Activated CD8-positive, alpha-beta memory T cell treated with anti-CD3 and anti-CD28 coated beads for 24 hours (primary cell): Measurements from ENCODE around the gene PARD6B.
"Not testable (repeated sequence)": the region's sequence is repeated elsewhere in the genome, so short reads cannot be mapped to it uniquely, and the experiment has no call there.

Source experiments
- DNase-seq: peaks from one replicate; pipeline ENCODE4 v3.0.0-alpha.2; 2020

PARD6B gene

DNA sequence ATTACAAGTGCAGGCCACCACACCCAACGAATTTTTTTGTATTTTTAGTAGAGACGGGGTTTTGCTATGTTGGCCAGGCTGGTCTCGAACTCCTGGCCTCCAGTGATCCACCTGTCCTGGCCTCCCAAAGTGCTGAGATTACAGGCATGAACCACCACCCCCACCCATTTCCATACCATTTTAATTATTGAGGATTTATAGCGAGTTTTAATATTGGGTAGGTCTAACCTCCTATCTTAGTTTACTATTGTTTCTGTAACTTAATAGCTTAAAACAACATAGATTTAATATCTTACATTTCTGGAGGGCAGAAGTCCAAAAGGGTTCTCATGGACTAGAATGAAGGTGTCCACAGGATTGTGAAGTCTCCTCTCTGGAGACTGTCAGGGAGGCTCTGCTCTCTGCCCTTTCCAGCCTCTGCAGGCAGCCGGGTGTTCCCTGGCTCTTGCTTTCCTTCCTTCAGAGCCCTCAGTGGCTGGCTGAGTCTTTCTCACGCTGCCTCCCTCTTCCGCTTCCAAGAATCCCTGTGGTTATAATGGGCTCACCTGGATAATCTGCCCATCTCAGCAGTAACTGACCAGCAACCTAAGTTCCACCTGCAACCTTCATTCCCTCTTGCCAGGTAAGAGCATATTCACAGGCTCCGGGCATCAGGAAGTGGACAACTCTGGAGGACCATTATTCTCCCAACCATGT, 44.9 kb downstream of the PARD6B start:
- no peak for DNase-seq

GRCh38 chr20:50777373-50777772, 46.0 kb downstream of the PARD6B start:
- no peak for DNase-seq

- DNase-seq: not testable (repeated sequence)
These were observed 47.6 kb downstream of the PARD6B start for GRCh38 chr20:50778994-50779393.

GRCh38 chr20:50783390-50783789, 52.0 kb downstream of the PARD6B start:
- no peak for DNase-seq

- no peak for DNase-seq
These were observed 52.5 kb downstream of the PARD6B start for GRCh38 chr20:50783903-50784302.

DNA sequence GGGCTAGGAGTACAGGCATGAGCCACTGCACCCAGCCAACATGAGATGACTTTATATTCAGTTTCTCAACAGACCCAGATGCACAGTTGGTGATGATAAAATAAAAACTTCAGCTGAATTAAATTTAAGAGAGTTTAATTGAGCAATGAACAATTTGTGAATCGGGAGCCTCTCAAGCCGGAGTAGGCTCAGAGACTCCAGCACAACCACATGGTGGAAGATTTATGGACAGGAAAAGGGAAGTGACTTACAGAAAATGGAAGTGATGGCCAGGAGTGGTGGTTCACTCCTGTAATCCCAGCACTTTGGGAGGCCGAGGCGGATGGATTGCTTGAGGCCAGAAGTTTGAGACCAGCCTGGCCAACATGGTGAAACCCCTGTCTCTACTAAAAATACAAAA, 53.1 kb downstream of the PARD6B start:
- DNase-seq: no peak

DNA sequence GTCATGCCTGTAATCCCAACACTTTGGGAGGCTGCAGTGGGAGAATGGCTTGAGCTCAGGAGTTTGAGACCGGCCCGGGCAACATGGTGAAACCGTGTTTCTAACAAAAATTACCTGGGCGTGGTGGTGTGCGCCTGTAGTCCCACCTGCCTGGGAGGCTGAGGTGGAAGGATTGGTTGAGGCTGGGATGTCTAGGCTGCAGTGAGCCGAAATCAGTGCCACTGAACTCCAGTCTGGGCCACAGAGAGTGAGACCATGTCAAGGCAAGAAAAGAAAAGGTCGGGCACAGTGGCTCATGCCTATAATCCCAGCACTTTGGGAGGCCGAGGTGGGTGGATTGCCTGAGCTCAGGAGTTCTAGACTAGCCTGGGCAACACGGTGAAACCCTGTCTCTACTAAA, 55.3 kb downstream of the PARD6B start:
- no peak for DNase-seq

DNA sequence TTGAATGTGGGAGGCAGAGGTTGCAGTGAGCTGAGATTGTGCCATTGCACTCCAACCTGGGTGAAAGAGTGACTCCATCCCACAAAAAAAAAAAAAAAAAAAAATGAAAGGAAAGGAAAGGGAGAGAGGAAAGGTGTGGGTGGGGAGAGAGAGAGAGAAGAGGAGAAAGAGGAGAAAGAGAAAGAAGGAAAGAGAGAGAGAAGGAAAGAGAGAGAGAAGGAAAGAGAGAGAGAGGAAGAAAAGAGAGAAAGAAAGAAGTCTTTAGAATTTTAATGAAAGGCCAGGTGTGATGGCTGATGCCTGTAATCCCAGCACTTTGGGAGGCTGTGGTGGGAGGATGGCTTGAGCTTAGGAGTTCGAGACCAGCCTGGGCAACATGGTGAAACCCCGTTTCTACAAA, 55.8 kb downstream of the PARD6B start:
- DNase-seq: no peak

DNA sequence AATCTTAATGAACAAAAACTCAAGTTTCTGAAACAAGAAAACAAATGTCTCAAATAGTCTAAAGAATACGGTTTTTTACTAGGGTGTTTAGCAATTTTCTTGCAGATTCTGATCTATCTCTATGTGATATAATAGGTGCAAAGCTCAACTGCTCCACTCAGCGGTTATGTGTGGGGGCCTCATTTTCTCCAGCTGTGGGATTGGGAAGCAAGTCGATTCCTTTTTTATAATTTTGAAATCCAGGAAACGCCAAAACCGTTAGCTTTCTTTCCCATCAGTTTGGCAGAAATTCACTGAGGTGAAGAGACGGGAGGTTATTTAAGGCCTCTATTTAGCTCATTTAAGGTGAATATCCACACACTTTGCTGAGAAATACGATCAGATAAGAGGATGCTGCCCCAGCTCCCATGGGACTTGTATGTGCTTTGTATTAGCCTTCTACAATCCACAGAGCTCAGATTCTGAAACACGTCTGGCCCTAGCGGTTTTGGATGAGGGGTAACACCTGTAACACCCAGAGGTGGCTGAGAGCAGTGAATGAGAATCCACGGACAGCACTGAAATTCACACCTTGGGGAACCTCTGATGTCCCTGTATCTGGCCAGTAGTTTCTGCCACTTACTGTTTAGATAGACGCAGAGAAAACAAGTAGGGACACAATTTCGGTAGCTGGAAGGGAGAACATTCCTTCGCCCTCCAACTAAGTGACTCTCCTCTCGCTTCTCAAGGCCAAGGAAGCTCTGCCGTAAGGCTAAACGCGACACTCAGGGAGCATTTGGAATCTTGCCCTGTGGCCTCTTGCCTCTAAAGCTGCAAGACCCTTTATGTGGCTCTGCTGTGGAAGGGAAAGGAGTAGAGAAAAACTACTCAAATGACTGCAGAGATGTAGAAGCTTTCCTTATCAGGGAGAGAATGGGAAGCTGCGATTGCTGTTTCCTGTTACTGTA, 56.9 kb downstream of the PARD6B start:
- no peak for DNase-seq

- no peak for DNase-seq
These were observed 58.7 kb downstream of the PARD6B start for GRCh38 chr20:50789968-50790650.

- peak; percentile 91 for DNase-seq
These were observed 59.4 kb downstream of the PARD6B start for GRCh38 chr20:50790651-50791277.

GRCh38 chr20:50792708-50793574, 61.6 kb downstream of the PARD6B start:
- DNase-seq: no peak

- peak; percentile 74 for DNase-seq
These were observed 62.2 kb downstream of the PARD6B start for GRCh38 chr20:50793575-50794016.

- peak; percentile 66 for DNase-seq
These were observed 62.9 kb downstream of the PARD6B start for GRCh38 chr20:50794181-50794845.

GRCh38 chr20:50794846-50795634, 63.7 kb downstream of the PARD6B start, which contains the start of gene BCAS4:
Gene BCAS4, plus strand, starts transcription at chr20:50795061. Its CDS starts 23 bp downstream, at chr20:50795084.
- DNase-seq: peak; percentile 94

GRCh38 chr20:50797142-50797541, 65.8 kb downstream of the PARD6B start:
- DNase-seq: no peak

DNA sequence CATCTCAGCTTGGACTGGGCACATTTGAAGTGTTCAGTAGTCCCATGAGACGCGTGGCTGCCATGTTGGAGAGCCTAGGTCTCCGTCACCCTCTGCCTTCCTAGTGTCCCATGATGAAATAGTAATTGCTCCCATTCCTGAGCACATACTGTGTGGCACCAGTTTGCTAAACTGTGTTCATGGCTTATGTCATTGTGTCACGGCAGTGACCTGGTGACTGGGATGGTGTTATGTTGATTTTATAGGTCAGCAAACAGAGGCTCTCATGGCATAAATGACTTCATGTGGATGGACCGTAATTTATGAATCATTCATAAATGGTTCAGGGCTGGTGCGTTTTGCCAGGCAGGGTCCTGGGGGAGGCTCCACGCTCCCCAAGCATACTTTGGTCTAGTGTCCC, 67.3 kb downstream of the PARD6B start:
- DNase-seq: no peak

DNA sequence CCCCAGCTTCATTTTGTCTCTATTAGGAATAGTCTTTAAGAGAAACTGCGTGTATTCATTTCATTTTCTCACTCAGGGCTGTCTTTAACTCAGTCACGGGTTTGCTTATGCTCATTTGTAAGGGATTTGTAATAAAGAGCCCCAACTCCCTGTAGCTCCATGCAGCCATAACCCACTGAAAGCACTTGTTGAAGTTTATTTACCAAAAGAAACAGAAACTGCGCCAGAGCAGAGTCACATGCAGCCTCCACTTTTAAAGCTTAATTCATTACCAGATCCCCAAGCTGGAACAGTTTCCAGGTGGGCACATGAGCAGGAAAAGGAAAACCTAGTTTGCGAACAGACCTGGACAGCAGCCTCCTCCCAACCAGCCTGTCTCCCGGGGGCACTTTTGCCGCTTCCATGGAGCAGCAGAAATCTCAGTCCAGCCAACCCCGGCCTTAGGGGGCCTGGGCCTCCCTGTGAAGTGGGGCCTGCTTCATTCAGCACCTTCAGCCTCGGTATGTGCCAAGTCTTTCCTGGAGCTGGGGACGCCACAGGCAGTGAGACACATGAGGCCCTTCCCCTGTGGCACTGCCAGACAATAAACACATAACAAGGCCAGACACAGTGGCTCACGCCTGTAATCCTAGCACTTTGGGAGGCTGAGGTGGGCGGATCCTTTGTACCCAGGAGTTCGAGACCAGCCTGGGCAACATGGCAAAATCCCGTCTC, 68.0 kb downstream of the PARD6B start:
- no peak for DNase-seq

DNA sequence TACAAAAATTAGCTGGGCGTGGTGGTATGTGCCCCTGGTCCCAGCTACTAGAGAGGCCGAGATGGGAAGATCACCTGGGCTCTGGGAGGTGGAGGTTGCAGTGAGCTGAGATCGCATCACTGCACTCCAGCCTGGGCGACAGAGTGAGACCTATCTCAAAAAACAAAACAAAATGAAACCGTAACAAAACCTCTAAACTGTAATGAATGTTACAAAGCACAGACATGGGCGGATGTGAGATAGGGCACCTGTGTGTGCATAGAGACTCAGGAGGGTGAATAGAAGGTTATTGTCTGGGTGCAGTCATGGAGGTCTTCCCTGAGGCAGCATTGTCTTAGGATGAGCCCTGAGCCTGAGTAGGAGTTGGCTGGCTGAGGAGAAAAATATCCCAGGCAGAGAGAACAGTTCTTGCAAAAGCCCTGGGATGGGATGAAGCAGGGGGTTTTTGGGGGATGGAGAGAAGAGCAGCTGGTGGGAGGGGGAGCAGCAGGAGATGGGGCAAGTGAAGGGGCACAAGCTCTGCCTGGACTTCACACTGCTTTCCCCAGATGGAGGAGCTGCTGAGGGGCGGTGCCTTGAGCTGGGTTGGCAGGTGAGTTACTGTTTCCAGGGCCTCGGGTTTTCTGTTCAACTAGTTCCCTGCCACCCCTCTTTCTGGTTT, 68.6 kb downstream of the PARD6B start:
- DNase-seq: no peak
